Cardiac muscle cell (in vitro differentiated cells and primary cell): ENCODE measurements around the gene MAST3. TPM values are rescaled to one million over a fixed set of nuclear protein-coding genes. Genes with fewer than 3 reads are reported as not detected.

Experiments
- DNase-seq, 2 donors: peaks; one replicate each; pipeline versions ENCODE4 v3.0.0 to v3.0.0-alpha.2; 2010 to 2017; ENCODE audit warnings: low read depth in 1 of 2, low spot score in 1 of 2
- H3K27ac ChIP-seq: fragments of 200-600 bp; sonication (generic); 2 replicates; pipeline ENCODE4 v1.5.1; 2016
- H3K27me3 ChIP-seq: fragments of 200-600 bp; sonication (generic); 2 replicates; pipeline ENCODE4 v1.6.0; 2016; ENCODE audit warnings: control low read depth
- H3K36me3 ChIP-seq: fragments of 200-600 bp; sonication (generic); 2 replicates; pipeline ENCODE4 v1.5.1; 2016; ENCODE audit warnings: control low read depth
- H3K4me1 ChIP-seq: fragments of 200-600 bp; sonication (generic); 2 replicates; pipeline ENCODE4 v1.8.1; 2017; ENCODE audit warnings: low read depth, mild to moderate bottlenecking, mixed run types
- H3K4me3 ChIP-seq: fragments of 200-600 bp; sonication (generic); 2 replicates; pipeline ENCODE4 v1.5.1; 2016; ENCODE audit warnings: mild to moderate bottlenecking
- H3K9me3 ChIP-seq: fragments of 200-600 bp; sonication (generic); 2 replicates; pipeline ENCODE4 v1.5.1; 2017; ENCODE audit warnings: low read depth, mild to moderate bottlenecking, control low read depth
- polyA plus RNA-seq: library from polyadenylated mRNA; unstranded; fragments of >200 nt; fragmentation: Nextera tagmentation; extraction: Ambion mirVana; gene quantifications from 2 replicates; pipeline ENCODE4 v1.2.1, GENCODE V29; 2016
- total RNA-seq: library from RNA; depleted of rRNA; stranded (reverse); fragments of >200 nt; gene quantifications from 2 replicates; pipeline ENCODE4 v1.2.3, GENCODE V29; 2016
- TF ChIP-seq, protein P1 (sequence below): IDR thresholded peaks from 2 replicates; pipeline ENCODE4 v1.5.1; 2012; ENCODE audit warnings: low read depth, mild to moderate bottlenecking, low read length

The MAST3 gene
- total and polyA plus RNA-seq, 2 experiments from 2014 or later, result 5.5 to 8.1 TPM

GRCh38 chr19:18153556-18154134 lies 56.1 kb downstream of the MAST3 start:
- TF ChIP-seq, protein P1, sequence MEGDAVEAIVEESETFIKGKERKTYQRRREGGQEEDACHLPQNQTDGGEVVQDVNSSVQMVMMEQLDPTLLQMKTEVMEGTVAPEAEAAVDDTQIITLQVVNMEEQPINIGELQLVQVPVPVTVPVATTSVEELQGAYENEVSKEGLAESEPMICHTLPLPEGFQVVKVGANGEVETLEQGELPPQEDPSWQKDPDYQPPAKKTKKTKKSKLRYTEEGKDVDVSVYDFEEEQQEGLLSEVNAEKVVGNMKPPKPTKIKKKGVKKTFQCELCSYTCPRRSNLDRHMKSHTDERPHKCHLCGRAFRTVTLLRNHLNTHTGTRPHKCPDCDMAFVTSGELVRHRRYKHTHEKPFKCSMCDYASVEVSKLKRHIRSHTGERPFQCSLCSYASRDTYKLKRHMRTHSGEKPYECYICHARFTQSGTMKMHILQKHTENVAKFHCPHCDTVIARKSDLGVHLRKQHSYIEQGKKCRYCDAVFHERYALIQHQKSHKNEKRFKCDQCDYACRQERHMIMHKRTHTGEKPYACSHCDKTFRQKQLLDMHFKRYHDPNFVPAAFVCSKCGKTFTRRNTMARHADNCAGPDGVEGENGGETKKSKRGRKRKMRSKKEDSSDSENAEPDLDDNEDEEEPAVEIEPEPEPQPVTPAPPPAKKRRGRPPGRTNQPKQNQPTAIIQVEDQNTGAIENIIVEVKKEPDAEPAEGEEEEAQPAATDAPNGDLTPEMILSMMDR, result no peak
- DNase-seq, result no peak
- peak overlapping the region; percentile 55 for H3K27ac ChIP-seq
- H3K9me3 ChIP-seq, result no peaks in the 10 kb centered on the region
- no peaks in the 10 kb centered on the region for H3K27me3 ChIP-seq
- H3K4me1 ChIP-seq, result no peaks in the 10 kb centered on the region
- H3K36me3 ChIP-seq, result no peaks in the 10 kb centered on the region
- peak overlapping the region; percentile 96 for H3K4me3 ChIP-seq

GRCh38 chr19:18155095-18156087 lies 57.8 kb downstream of the MAST3 start:
- no peaks in the 10 kb centered on the region for H3K27me3 ChIP-seq
- H3K36me3 ChIP-seq, result no peaks in the 10 kb centered on the region
- no peaks in the 10 kb centered on the region for H3K4me1 ChIP-seq
- no peak overlapping the region for H3K27ac ChIP-seq
- DNase-seq, result no peak
- TF ChIP-seq, protein P1, result no peak
- no peak overlapping the region for H3K4me3 ChIP-seq
- no peaks in the 10 kb centered on the region for H3K9me3 ChIP-seq

DNA sequence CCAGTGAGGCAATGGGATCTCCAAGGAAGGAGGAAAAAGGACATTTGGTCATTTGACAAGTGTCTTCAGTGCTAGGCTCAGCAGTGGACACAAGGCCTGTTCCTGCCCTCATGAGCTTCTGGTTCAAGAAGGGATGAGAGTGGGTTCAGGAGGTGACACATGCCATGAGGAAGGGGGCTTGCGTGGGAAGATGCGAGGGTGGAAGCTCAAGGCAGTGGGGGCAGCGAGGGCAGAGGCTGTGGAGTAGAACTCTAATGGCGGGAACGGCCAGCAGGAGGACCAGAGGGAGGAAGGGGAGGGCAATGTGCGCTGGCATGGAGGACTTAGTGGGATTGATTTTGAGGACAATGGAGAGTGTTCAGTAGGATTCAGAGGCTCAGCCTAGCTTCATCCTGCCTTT lies 58.7 kb downstream of the MAST3 start:
- TF ChIP-seq, protein P1, result no peak
- Histone ChIP-seq H3K36me3 (no peaks in the 10 kb centered on the region), H3K4me1 (no peaks in the 10 kb centered on the region), H3K4me3 (no peak overlapping the region), H3K27ac (no peak overlapping the region), H3K27me3 (no peaks in the 10 kb centered on the region), H3K9me3 (no peaks in the 10 kb centered on the region)
- no peak for DNase-seq

DNA sequence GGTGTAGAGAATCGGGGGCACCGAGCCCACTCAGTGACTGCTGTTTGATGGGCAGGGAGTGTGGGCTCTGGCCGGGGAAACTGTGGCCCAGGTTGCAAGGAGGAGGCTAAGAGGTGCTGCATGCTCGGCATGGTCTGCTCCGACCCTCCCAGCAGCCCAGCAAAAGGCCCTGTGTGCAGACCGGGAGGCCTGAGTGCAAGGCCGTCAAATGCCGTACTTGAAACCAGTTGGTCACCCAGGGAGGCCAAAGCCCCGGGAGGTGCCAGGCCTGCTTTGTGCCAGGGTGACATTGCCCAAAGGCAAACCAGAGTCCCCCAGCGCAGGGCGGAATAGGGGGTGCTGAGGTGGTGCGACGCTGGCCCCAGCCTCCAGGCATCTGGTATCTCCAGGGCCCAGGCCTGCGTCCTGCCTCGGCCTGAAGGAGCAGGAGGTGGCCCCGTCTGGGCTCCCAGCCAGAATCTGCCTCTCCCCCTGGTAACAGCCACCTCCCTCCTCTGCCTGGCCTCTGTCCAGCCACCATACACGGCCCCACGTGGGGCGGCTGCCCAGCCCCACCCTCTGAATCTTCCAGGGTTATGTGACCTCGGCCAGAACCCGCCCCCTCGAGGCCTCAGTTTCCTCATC lies 59.4 kb downstream of the MAST3 start:
- peak overlapping the region; percentile 35 for H3K27ac ChIP-seq
- no peaks in the 10 kb centered on the region for H3K9me3 ChIP-seq
- no peak overlapping the region for H3K4me3 ChIP-seq
- peaks cover 3% of the 10 kb centered on the region for H3K36me3 ChIP-seq
- TF ChIP-seq, protein P1, result no peak
- DNase-seq, result peak; percentile 62 to 96
- H3K27me3 ChIP-seq, result no peaks in the 10 kb centered on the region
- no peaks in the 10 kb centered on the region for H3K4me1 ChIP-seq

- H3K36me3 ChIP-seq, result peaks cover 5% of the 10 kb centered on the region
- no peak overlapping the region for H3K27ac ChIP-seq
- no peaks in the 10 kb centered on the region for H3K4me1 ChIP-seq
- no peaks in the 10 kb centered on the region for H3K27me3 ChIP-seq
- H3K4me3 ChIP-seq, result no peak overlapping the region
- H3K9me3 ChIP-seq, result no peaks in the 10 kb centered on the region
- no peak for DNase-seq
- TF ChIP-seq, protein P1, result no peak
These were observed 60.0 kb downstream of the MAST3 start for GRCh38 chr19:18157465-18158063.
